HCT116 (cell line): Measurements from ENCODE around the gene CFAP43. TPM values are rescaled to one million over a fixed set of nuclear protein-coding genes. Genes with fewer than 3 reads are reported as not detected.

Experiments
- ATAC-seq: fragments of 200-7000 bp; cut with Tn5 transposase; 2 replicates; pipeline ENCODE4 v1.9.1; 2020; ENCODE audit warnings: mild to moderate bottlenecking, moderate library complexity
- BruUV-seq: library from RNA; stranded (reverse); fragments of 400-500 nt; replicated peaks from 2 replicates; lab custom pipeline; 2021; lab: Mats Ljungman, UMichigan
- CTCF ChIA-PET: fragments of 300-600 bp; sonication (Branson Sonifier 250); formaldehyde crosslinking; loops from one replicate; lab custom pipeline; 2021; ENCODE audit warnings: antibody characterized with exemption; lab: Charles Lee
- POLR2A ChIA-PET: fragments of 300-600, 350-600 bp; sonication (Branson Sonifier 250); formaldehyde crosslinking; loops from one replicate; lab custom pipeline; 2021; ENCODE audit warnings: antibody characterized with exemption; lab: Charles Lee
- RAD21 ChIA-PET, 2 experiments: fragments of 300-600 bp; sonication (Branson Sonifier 250); formaldehyde crosslinking; loops; one replicate each; lab custom pipeline; 2023; ENCODE audit warnings: low total read pairs in 2 of 2; ENCODE audit not compliant: uncharacterized antibody in 2 of 2, unreplicated experiment in 2 of 2, low non-redundant PET in 1 of 2; lab: Charles Lee
- DNase-seq: peaks from one replicate; pipeline ENCODE4 v3.0.0-alpha.2; 2010; ENCODE audit warnings: low read depth, low spot score
- H2AFZ ChIP-seq: fragments of 200-600 bp; shearing (Covaris generic), sonication (generic); 2 replicates; pipeline ENCODE4 v1.6.1; 2017; ENCODE audit warnings: low read depth, mixed run types, mixed read lengths, antibody characterized with exemption, low read length; ENCODE audit not compliant: poor library complexity, severe bottlenecking
- H3K27ac ChIP-seq: 2 replicates; pipeline ENCODE4 v1.5.1; 2012; ENCODE audit warnings: low read depth, low read length
- H3K27me3 ChIP-seq: fragments of 200-600 bp; sonication (generic); 2 replicates; pipeline ENCODE4 v1.6.1; 2016; ENCODE audit warnings: mixed run types, low read length, mixed read lengths; ENCODE audit not compliant: insufficient read depth
- H3K36me3 ChIP-seq, 2 experiments: fragments of 200-500 bp in 1 of 2; fragments of 200-600 bp in 1 of 2; sonication (Bioruptor generic) in 1 of 2; sonication (generic) in 1 of 2; 2 replicates each; pipeline versions ENCODE4 v1.5.1 to v1.6.1; 2014 to 2016; ENCODE audit warnings: low read length in 2 of 2, inconsistent platforms in 1 of 2, mixed read lengths in 1 of 2, mixed run types in 1 of 2; ENCODE audit not compliant: insufficient read depth in 2 of 2, control insufficient read depth in 1 of 2
- H3K4me1 ChIP-seq, 2 experiments: fragments of 200-600 bp in 1 of 2; sonication (generic) in 1 of 2; 2 replicates each; pipeline versions ENCODE4 v1.5.1 to v1.6.1; 2012 to 2017; ENCODE audit warnings: low read length in 2 of 2, inconsistent platforms in 1 of 2, mild to moderate bottlenecking in 1 of 2, mixed read lengths in 1 of 2, mixed run types in 1 of 2, moderate library complexity in 1 of 2; ENCODE audit not compliant: insufficient read depth in 2 of 2, control insufficient read depth in 1 of 2
- H3K4me2 ChIP-seq: fragments of 200-600 bp; sonication (generic); 2 replicates; pipeline ENCODE4 v1.6.1; 2017; ENCODE audit warnings: mixed run types, low read length, mixed read lengths
- H3K4me3 ChIP-seq, 2 experiments: fragments of 200-600 bp in 1 of 2; sonication (generic) in 1 of 2; replicated peaks in 1 of 2; 2 replicates each; pipeline ENCODE4 v1.5.1; 2011 to 2016; ENCODE audit warnings: low read length in 2 of 2, control low read depth in 1 of 2, low read depth in 1 of 2, mild to moderate bottlenecking in 1 of 2, mixed read lengths in 1 of 2, mixed run types in 1 of 2
- H3K79me2 ChIP-seq: fragments of 200-600 bp; sonication (generic); 2 replicates; pipeline ENCODE4 v1.6.1; 2017; ENCODE audit warnings: mild to moderate bottlenecking, mixed run types, low read length, moderate library complexity, mixed read lengths; ENCODE audit not compliant: insufficient read depth
- H3K9ac ChIP-seq: fragments of 200-600 bp; sonication (generic); 2 replicates; pipeline ENCODE4 v1.6.1; 2016; ENCODE audit warnings: low read length, mixed read lengths
- H3K9me2 ChIP-seq: fragments of 200-600 bp; sonication (generic), shearing (Covaris generic); 2 replicates; pipeline ENCODE4 v1.6.1; 2017; ENCODE audit warnings: mixed run types, mild to moderate bottlenecking, moderate library complexity; ENCODE audit not compliant: insufficient read depth
- H3K9me3 ChIP-seq, 2 experiments: fragments of 200-500 bp in 1 of 2; fragments of 200-600 bp in 1 of 2; sonication (Bioruptor generic) in 1 of 2; sonication (generic) in 1 of 2; 2 replicates each; pipeline ENCODE4 v1.6.1; 2014 to 2017; ENCODE audit warnings: low read length in 2 of 2, mixed read lengths in 2 of 2, inconsistent platforms in 1 of 2, low read depth in 1 of 2, mild to moderate bottlenecking in 1 of 2, mixed run types in 1 of 2, moderate library complexity in 1 of 2; ENCODE audit not compliant: control insufficient read depth in 1 of 2, insufficient read depth in 1 of 2
- H4K20me1 ChIP-seq: fragments of 200-600 bp; sonication (generic), shearing (Covaris generic); 2 replicates; pipeline ENCODE4 v1.6.1; 2017; ENCODE audit warnings: mixed run types, mild to moderate bottlenecking, moderate library complexity; ENCODE audit not compliant: insufficient read depth
- CBX3 ChIP-seq: IDR thresholded peaks from 2 replicates; pipeline ENCODE4 v1.6.1; 2012; ENCODE audit warnings: low read depth
- CEBPB ChIP-seq: IDR thresholded peaks from 2 replicates; pipeline ENCODE4 v1.6.1; 2012; ENCODE audit warnings: low read depth
- EGR1 ChIP-seq: IDR thresholded peaks from 2 replicates; pipeline ENCODE4 v1.6.1; 2012; ENCODE audit warnings: low read depth
- FOSL1 ChIP-seq: IDR thresholded peaks from 2 replicates; pipeline ENCODE4 v1.6.1; 2012; ENCODE audit warnings: low read depth
- JUND ChIP-seq: IDR thresholded peaks from 2 replicates; pipeline ENCODE4 v1.6.1; 2012
- POLR2A ChIP-seq: IDR thresholded peaks from 2 replicates; pipeline ENCODE4 v1.7.0; 2011; ENCODE audit warnings: borderline replicate concordance; ENCODE audit not compliant: insufficient read depth, insufficient read length; ENCODE audit errors: extremely low read depth
- POLR2AphosphoS5 ChIP-seq: IDR thresholded peaks from 2 replicates; pipeline ENCODE4 v1.6.1; 2011; ENCODE audit warnings: mild to moderate bottlenecking, low read depth, low read length, moderate library complexity
- REST ChIP-seq: IDR thresholded peaks from 2 replicates; pipeline ENCODE4 v1.6.1; 2012; ENCODE audit warnings: low read depth
- SIN3A ChIP-seq: IDR thresholded peaks from 2 replicates; pipeline ENCODE4 v1.6.1; 2012; ENCODE audit warnings: low read depth
- SP1 ChIP-seq: IDR thresholded peaks from 2 replicates; pipeline ENCODE4 v1.6.1; 2012; ENCODE audit warnings: low read depth
- SRF ChIP-seq: IDR thresholded peaks from 2 replicates; pipeline ENCODE4 v1.6.1; 2012; ENCODE audit warnings: low read depth
- TCF7L2 ChIP-seq: IDR thresholded peaks from 2 replicates; pipeline ENCODE4 v1.7.0; 2011; ENCODE audit warnings: borderline replicate concordance, inconsistent platforms; ENCODE audit not compliant: insufficient read depth, insufficient read length; ENCODE audit errors: extremely low read depth
- ZNF274 ChIP-seq: fragments of 200-500 bp; sonication (Bioruptor generic); IDR thresholded peaks from 2 replicates; pipeline ENCODE4 v1.6.1; 2014; ENCODE audit warnings: mild to moderate bottlenecking, low read depth, low read length, inconsistent platforms
- intact Hi-C: fragments of 100-400 bp; cut with micrococcal nuclease; formaldehyde crosslinking; loops from 2 replicates; pipeline ENCODE4 v1.10.0; 2022
- total RNA-seq: library from RNA; stranded (reverse); gene quantifications from one replicate; pipeline ENCODE4 v1.2.1, GENCODE V29; 2021; ENCODE audit not compliant: unreplicated experiment
- TF ChIP-seq, protein P1 (sequence below), 3 experiments: fragments of 200-600 bp in 1 of 3; sonication (generic) in 1 of 3; IDR thresholded peaks in 2 of 3; conservative IDR thresholded peaks in 1 of 3; 2 replicates each; pipeline ENCODE4 v1.5.1; 2012 to 2017; ENCODE audit warnings: low read depth in 2 of 3, low read length in 2 of 3, antibody characterized with exemption in 1 of 3, borderline replicate concordance in 1 of 3, control low read depth in 1 of 3, mild to moderate bottlenecking in 1 of 3, mixed read lengths in 1 of 3, mixed run types in 1 of 3, moderate library complexity in 1 of 3; ENCODE audit not compliant: insufficient read depth in 1 of 3
- TF ChIP-seq, protein P2 (sequence below): IDR thresholded peaks from 2 replicates; pipeline ENCODE4 v1.6.1; 2011; ENCODE audit warnings: mild to moderate bottlenecking, low read length, moderate library complexity; ENCODE audit not compliant: insufficient replicate concordance; ENCODE audit errors: extremely low read depth
- TF ChIP-seq, protein P3 (sequence below): IDR thresholded peaks from 2 replicates; pipeline ENCODE4 v1.6.1; 2012

CFAP43 gene
- total RNA-seq, 1 experiment from 2014 or later, result 4.0 TPM

GRCh38 chr10:104151737-104152136 lies 80.4 kb downstream of the CFAP43 start:
- no TSS peak for BruUV-seq
- 0 out of 4 replicates have a peak, but pooled peaks cover 0 to 4% of the 10 kb centered on the region in 2 experiments for H3K36me3 ChIP-seq
- ChIA-PET CTCF (no interaction called here), RAD21 (no interaction called here), POLR2A (no interaction called here)
- no peaks in the 10 kb centered on the region for H3K79me2 ChIP-seq
- no peak overlapping the region for H2AFZ ChIP-seq
- ATAC-seq, result no peak
- no peak overlapping the region for H3K27ac ChIP-seq
- H3K9me3 ChIP-seq, result peaks cover 16% of the 10 kb centered on the region in 2 experiments; a peak in 3 of 4 replicates
- H3K4me3 ChIP-seq, result no peak overlapping the region
- H4K20me1 ChIP-seq, result no peaks in the 10 kb centered on the region
- intact Hi-C loops, result no loop called here
- TF ChIP-seq CEBPB (no peak), CBX3 (no peak), TCF7L2 (no peak), SP1 (no peak), POLR2AphosphoS5 (no peak), SRF (no peak), FOSL1 (no peak), POLR2A (no peak), ZNF274 (no peak), EGR1 (no peak), SIN3A (no peak), REST (no peak), JUND (no peak)
- TF ChIP-seq, protein P1, sequence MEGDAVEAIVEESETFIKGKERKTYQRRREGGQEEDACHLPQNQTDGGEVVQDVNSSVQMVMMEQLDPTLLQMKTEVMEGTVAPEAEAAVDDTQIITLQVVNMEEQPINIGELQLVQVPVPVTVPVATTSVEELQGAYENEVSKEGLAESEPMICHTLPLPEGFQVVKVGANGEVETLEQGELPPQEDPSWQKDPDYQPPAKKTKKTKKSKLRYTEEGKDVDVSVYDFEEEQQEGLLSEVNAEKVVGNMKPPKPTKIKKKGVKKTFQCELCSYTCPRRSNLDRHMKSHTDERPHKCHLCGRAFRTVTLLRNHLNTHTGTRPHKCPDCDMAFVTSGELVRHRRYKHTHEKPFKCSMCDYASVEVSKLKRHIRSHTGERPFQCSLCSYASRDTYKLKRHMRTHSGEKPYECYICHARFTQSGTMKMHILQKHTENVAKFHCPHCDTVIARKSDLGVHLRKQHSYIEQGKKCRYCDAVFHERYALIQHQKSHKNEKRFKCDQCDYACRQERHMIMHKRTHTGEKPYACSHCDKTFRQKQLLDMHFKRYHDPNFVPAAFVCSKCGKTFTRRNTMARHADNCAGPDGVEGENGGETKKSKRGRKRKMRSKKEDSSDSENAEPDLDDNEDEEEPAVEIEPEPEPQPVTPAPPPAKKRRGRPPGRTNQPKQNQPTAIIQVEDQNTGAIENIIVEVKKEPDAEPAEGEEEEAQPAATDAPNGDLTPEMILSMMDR (IDR thresholded peaks at IDR 0.05 in 2 of 3, conservative IDR thresholded peaks at IDR 0.05 in 1 of 3; ENCODE audit: borderline replicate concordance in 1 of 3, insufficient read depth in 1 of 3, low read depth in 2 of 3, low read length in 2 of 3), result no peak
- TF ChIP-seq, protein P2, sequence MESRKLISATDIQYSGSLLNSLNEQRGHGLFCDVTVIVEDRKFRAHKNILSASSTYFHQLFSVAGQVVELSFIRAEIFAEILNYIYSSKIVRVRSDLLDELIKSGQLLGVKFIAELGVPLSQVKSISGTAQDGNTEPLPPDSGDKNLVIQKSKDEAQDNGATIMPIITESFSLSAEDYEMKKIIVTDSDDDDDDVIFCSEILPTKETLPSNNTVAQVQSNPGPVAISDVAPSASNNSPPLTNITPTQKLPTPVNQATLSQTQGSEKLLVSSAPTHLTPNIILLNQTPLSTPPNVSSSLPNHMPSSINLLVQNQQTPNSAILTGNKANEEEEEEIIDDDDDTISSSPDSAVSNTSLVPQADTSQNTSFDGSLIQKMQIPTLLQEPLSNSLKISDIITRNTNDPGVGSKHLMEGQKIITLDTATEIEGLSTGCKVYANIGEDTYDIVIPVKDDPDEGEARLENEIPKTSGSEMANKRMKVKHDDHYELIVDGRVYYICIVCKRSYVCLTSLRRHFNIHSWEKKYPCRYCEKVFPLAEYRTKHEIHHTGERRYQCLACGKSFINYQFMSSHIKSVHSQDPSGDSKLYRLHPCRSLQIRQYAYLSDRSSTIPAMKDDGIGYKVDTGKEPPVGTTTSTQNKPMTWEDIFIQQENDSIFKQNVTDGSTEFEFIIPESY, result no peak
- TF ChIP-seq, protein P3, sequence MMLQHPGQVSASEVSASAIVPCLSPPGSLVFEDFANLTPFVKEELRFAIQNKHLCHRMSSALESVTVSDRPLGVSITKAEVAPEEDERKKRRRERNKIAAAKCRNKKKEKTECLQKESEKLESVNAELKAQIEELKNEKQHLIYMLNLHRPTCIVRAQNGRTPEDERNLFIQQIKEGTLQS, result no peak
- no peak overlapping the region for H3K4me2 ChIP-seq
- no peak for DNase-seq
- H3K27me3 ChIP-seq, result no peaks in the 10 kb centered on the region
- H3K4me1 ChIP-seq, result no peaks in the 10 kb centered on the region
- H3K9ac ChIP-seq, result no peak overlapping the region
- no peaks in the 10 kb centered on the region for H3K9me2 ChIP-seq
